Neural cell (in vitro differentiated cells): ENCODE measurements around the gene SMARCB1.

Experiments
- CTCF ChIP-seq: fragments of 450-650 bp; IDR thresholded peaks from 2 replicates; pipeline ENCODE4 v1.5.1; 2014; ENCODE audit warnings: antibody characterized with exemption, mild to moderate bottlenecking, moderate library complexity; ENCODE audit not compliant: poor library complexity, severe bottlenecking
- EP300 ChIP-seq: fragments of 450-650 bp; conservative IDR thresholded peaks from 2 replicates; pipeline ENCODE4 v1.6.1; 2014; ENCODE audit warnings: antibody characterized with exemption, mild to moderate bottlenecking, moderate library complexity; ENCODE audit not compliant: poor library complexity, severe bottlenecking
- POLR2AphosphoS5 ChIP-seq: IDR thresholded peaks from 2 replicates; pipeline ENCODE4 v1.6.1; 2012

GRCh38 chr22:23827351-23827995 is 40.7 kb downstream of the SMARCB1 start:
- TF ChIP-seq CTCF (no peak), POLR2AphosphoS5 (no peak), EP300 (no peak)
